ENCODE measurements around the gene WWC2. TPM values are rescaled to one million over a fixed set of nuclear protein-coding genes. Genes with fewer than 3 reads are reported as not detected.

Gene WWC2
- total RNA-seq, 1 donor from 2014 or later = 34.4 TPM

- DNase-seq = no peak
- ATAC-seq (ENCODE audit: poor library complexity) = no peak
- intact Hi-C loops (cut with DNase I) = no loop called here
Observed at GRCh38 chr4:183348706-183349659, 249.9 kb downstream of the WWC2 start.

DNA sequence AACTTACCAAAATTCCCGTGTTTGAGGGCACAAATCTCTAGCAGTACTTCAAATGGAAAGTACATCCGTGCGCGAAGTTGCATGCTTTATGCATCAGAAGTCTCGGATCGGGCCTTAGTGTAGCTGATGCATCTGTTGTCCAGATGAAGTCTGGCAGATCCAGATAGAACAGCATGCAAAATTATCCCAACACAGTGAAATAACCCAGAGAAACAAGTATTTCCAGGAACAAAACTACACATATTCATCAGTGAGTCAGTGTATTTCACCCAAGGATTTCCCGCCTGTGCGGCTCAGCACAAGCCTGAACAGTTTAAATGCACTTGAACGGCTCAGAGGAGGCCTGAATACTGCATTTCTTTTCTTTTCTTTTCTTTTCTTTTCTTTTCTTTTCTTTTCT is 250.6 kb downstream of the WWC2 start:
- ATAC-seq (ENCODE audit: poor library complexity) (no peak), DNase-seq (no peak)
- intact Hi-C loops (cut with DNase I) = no loop called here

DNA sequence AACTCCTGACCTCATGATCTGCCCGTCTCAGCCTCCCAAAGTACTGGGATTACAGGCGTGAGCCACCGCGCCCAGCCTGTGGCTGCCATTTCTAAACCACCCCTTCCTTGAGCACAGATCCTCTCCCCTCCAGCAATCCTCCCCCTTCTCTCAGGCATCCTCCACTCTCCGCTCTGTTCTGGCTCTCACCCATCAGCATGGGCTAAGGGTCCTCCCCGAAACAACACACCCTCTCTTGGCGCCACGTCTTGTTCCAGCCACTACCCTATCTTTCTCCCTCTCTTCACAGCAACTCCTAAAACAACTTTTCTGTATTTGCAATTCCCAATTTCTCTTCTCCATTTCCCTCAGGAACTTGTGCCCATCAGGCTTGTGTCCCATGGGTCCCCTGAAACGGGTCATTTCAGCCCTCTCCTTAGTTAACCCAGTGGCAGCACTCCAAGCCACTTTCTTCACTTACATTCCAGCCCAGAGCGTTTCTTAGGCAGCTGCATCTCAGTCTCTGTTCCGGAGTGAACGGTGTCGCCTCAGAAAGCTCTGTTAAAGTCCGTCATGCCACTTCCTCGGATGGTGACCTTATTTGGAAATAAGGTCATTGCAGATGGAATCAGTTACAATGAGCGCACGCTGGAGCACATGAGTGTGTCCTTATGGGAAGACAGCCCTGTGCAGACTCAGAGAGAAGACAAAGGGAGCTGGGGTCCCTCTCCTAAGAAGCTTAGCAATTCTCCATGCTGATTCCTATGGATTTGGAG is 251.4 kb downstream of the WWC2 start:
- no peak for ATAC-seq (ENCODE audit: poor library complexity)
- intact Hi-C loops (cut with DNase I) = no loop called here
- no peak for DNase-seq

DNA sequence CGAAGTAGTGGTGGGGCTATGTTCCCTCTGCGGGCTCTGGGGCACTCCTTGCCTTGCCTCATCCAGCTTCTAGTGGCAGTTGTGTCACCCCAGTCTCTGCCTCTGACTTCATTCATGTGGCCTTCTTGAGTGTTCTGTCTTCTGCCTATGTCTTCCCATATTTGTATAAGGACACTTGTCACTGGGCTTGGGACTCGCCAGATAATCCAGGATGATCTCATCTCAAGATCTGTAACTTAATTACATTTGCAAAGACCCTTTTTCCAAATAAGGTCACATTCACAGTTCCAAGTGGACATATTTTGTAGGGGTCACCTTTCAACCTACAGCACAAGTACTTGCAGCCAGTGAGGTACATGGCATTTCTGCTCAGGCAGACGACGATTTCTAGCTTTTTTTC is 253.5 kb downstream of the WWC2 start:
- DNase-seq (no peak), ATAC-seq (ENCODE audit: poor library complexity) (no peak)
- intact Hi-C loops (cut with DNase I) = no loop called here

DNA sequence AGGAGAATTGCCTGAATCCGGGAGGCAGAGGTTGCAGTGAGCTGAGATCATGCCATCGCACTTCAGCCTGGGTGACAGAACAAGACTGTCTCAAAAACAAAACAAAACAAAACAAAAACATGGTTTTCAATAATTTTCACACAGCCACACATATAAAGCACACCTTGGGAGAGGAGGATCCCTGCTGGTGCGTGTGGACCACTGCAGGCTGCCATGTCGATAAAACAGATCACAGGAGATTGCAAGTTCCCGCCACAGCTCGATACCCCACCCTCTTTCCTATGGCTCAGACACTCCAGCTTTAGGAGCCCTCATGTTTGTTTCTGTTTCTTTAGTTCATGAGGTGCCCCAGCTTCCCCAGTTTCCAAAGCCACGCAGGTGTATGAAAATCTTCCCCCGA is 254.5 kb downstream of the WWC2 start:
- DNase-seq (no peak), ATAC-seq (ENCODE audit: poor library complexity) (no peak)
- intact Hi-C loops (cut with DNase I) = no loop called here

DNA sequence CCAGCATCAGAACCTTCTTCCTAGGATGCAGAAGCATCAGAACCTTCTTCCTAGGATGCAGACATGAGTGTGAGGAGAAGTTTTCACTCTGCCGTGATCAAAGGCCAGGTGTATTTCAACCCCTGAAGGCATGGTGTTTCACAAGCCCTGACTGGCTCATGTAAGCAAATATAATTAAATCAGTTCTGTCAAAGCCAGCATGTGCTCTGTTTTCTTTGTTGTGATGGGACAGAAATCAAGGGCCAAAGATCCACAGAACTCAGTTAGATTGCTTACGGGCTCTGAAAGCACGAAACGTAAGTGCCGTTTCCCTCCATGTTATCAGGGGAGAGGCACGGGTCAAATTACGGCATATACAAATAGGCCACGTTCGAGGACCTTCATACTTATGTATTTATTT is 255.2 kb downstream of the WWC2 start:
- ATAC-seq (ENCODE audit: poor library complexity) = no peak
- intact Hi-C loops (cut with DNase I) = no loop called here

GRCh38 chr4:183355405-183355804 is 256.3 kb downstream of the WWC2 start:
- intact Hi-C loops (cut with DNase I) = no loop called here
- ATAC-seq (ENCODE audit: poor library complexity) = no peak
- no peak for DNase-seq

More for the DNA sequence above, 255.2 kb downstream of the WWC2 start:
- no peak for DNase-seq

GRCh38 chr4:183356173-183356830 is 257.2 kb downstream of the WWC2 start:
- DNase-seq = no peak
- no peak for ATAC-seq (ENCODE audit: poor library complexity)
- intact Hi-C loops (cut with DNase I) = no loop called here

DNA sequence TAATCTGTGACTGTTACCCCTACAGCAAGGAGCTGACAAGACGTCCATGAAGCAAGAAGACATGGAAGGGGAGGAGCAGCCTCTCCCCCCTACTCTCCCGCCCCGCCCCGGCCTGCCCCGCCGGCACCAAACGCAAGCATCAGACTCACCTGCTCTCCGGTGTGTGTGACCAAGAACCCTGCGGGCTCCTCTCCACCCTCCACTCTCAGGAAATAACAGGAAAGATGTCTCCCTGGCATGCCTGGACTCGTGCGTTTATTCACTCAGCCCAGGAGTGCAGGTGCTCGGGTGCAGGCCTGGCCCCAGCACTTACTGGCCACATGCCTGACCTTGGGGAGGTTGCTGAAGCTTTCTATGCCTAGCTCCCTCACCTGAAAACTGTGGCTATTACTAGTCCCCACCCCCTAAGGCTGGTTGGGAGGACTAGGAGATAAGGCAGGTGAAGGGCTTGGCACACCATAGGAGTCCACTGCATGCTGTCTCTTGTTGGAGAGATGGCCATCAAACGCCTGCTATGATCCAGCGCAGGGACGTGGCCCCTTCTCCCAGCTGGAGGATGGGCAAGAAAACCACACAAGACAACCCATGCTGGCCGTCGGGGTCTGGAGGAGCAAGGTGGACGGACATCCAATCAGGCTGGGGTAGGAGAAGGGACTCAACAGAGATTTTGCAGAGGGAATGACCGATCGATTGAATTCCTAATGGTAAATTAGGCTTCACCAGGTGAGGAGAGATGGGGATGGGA is 258.0 kb downstream of the WWC2 start:
- DNase-seq = no peak
- ATAC-seq (ENCODE audit: poor library complexity) = no peak
- intact Hi-C loops (cut with DNase I) = no loop called here

GRCh38 chr4:183358215-183358755 is 259.2 kb downstream of the WWC2 start:
- intact Hi-C loops (cut with DNase I) = no loop called here
- DNase-seq = no peak
- no peak for ATAC-seq (ENCODE audit: poor library complexity)

DNA sequence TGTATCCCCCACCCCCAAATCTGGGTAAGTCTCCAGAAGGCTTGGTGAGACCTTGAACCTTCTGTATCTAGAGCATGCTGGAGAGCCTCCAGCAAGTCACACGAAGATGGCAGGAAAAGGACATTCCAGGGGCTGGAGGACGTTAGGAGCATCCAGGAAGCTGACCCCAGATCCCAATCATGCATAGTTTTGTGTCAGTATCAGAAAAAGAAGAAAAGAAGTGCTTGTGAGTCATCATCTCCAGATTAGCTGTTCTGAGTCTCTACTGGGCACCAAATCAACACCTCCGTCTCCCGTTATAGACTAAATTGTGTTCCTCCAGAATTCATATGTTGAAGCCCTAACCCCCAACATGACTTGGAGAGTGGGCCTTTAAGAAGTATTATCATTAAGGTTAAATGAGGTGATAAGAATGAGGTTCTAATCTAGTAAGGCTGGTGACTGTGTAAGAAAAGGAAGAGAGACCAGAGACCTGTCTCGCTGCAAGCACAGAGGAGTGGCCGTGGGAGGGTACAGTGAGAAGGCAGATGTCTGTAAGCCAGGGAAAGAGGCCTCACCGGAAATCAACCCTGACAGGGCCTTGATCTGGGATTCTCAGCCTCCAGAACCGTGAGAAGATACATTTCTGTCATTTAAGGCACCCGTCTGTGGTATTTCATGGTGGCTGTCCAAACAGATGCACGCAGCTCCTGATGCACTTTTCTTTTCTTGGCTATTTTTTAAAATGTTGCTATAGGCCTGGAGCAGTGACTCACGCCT is 261.3 kb downstream of the WWC2 start:
- ATAC-seq (ENCODE audit: poor library complexity) (no peak), DNase-seq (no peak)
- intact Hi-C loops (cut with DNase I) = no loop called here

GRCh38 chr4:183362036-183362435 is 263.0 kb downstream of the WWC2 start:
- DNase-seq (no peak), ATAC-seq (ENCODE audit: poor library complexity) (no peak)
- intact Hi-C loops (cut with DNase I) = no loop called here

- ATAC-seq (ENCODE audit: poor library complexity) = no peak
- intact Hi-C loops (cut with DNase I) = no loop called here
- no peak for DNase-seq
Observed at GRCh38 chr4:183362916-183363542, 264.0 kb downstream of the WWC2 start.

DNA sequence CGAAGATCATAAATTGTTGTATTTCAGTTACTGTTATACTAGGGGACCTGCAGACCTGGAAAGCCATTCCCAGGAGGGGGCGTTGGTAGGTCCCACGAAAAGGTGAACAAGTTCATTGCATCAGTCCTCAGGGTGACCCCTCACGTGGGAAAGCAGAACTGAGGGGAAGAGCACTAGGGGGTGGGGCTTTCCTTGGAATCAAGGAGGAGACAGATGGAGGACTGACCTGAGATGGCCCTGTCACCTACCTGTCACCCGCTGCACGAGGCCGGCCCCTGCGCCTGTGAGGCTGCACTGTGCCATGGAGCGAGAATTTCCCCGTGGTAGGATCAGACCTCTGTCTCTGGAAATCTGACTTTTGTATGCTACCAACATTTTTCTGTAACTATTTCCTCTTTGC is 265.0 kb downstream of the WWC2 start:
- intact Hi-C loops (cut with DNase I) = no loop called here
- DNase-seq (no peak), ATAC-seq (ENCODE audit: poor library complexity) (no peak)

GRCh38 chr4:183366206-183366835 is 267.3 kb downstream of the WWC2 start:
- DNase-seq (no peak), ATAC-seq (ENCODE audit: poor library complexity) (no peak)
- intact Hi-C loops (cut with DNase I) = no loop called here

DNA sequence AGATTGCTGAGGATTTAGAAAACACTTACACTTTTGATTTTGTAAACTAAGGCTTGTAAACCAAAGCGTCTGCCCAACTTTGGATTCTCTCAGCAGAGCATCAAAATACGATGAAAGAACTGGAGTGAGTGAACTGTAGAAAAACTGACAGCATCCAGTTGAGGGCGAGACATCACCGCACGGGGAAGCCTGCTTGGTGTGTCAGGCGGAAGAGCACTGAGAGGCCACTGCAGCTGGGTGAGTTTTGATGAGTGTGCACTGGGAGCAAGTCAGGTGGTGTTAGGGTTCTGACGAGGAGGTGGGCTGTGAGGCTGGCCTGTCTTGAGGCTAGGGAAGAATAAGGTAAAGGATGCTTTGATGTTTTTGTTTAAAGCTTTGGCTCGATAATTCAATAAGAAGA is 270.0 kb downstream of the WWC2 start:
- intact Hi-C loops (cut with DNase I) = no loop called here
- ATAC-seq (ENCODE audit: poor library complexity) (no peak), DNase-seq (no peak)

Data from Right ventricle myocardium superior (tissue), 1 donor.